HL-60/S4 (cell line): ENCODE data around the gene INPP5B.
"Not testable (repeated sequence)": the region's sequence is repeated elsewhere in the genome, so short reads cannot be mapped to it uniquely, and the experiment has no call there.

ENCODE experiments used
- in situ Hi-C: fragments of 300-500 bp; cut with MboI; formaldehyde crosslinking; loops from 2 replicates; pipeline ENCODE4 v1.14.3; 2022; ENCODE audit warnings: low sequenced_read_pairs

INPP5B gene

GRCh38 chr1:37948841-37949240 is 2.0 kb upstream of the INPP5B start:
- in situ Hi-C loops, result no loop called here

- in situ Hi-C loops, result no loop called here
Measured at GRCh38 chr1:37948166-37948565, 1.3 kb upstream of the INPP5B start.

- in situ Hi-C loops, result no loop called here
Measured at GRCh38 chr1:37947364-37947763, 511 bp upstream of the INPP5B start.

GRCh38 chr1:37945743-37946702 is 830 bp downstream of the INPP5B start:
- in situ Hi-C loops, result no loop called here

GRCh38 chr1:37945251-37945650 is 1.6 kb downstream of the INPP5B start:
- in situ Hi-C loops, result no loop called here

- in situ Hi-C loops, result no loop called here
Measured at GRCh38 chr1:37944816-37945215, 2.0 kb downstream of the INPP5B start.

GRCh38 chr1:37944086-37944763 is 2.6 kb downstream of the INPP5B start:
- in situ Hi-C loops, result no loop called here

- in situ Hi-C loops, result no loop called here
Measured at GRCh38 chr1:37940299-37940947, 6.4 kb downstream of the INPP5B start.

- in situ Hi-C loops, result not testable (repeated sequence)
Measured at GRCh38 chr1:37936760-37937159, 10.1 kb downstream of the INPP5B start.

- in situ Hi-C loops, result no loop called here
Measured at GRCh38 chr1:37932759-37933158, 14.1 kb downstream of the INPP5B start.

GRCh38 chr1:37931361-37932158 is 15.3 kb downstream of the INPP5B start:
- in situ Hi-C loops, result no loop called here

GRCh38 chr1:37931102-37931360 is 15.8 kb downstream of the INPP5B start:
- in situ Hi-C loops, result no loop called here

- in situ Hi-C loops, result no loop called here
Measured at GRCh38 chr1:37930246-37931101, 16.4 kb downstream of the INPP5B start.

- in situ Hi-C loops, result no loop called here
Measured at GRCh38 chr1:37926038-37926924, 20.6 kb downstream of the INPP5B start.

GRCh38 chr1:37925316-37925715 is 21.5 kb downstream of the INPP5B start:
- in situ Hi-C loops, result no loop called here

- in situ Hi-C loops, result no loop called here
Measured at GRCh38 chr1:37923551-37923889, 23.3 kb downstream of the INPP5B start.

GRCh38 chr1:37922767-37923550 is 23.9 kb downstream of the INPP5B start:
- in situ Hi-C loops, result no loop called here

- in situ Hi-C loops, result no loop called here
Measured at GRCh38 chr1:37919277-37919676, 27.6 kb downstream of the INPP5B start.
